Subcutaneous abdominal adipose tissue (tissue), 5 donors: ENCODE measurements around the gene HRK.
A peak's percentile ranks its signal among the peaks of the same experiment; 100 is the strongest.
"Not testable (repeated sequence)": the region's sequence is repeated elsewhere in the genome, so short reads cannot be mapped to it uniquely, and the experiment has no call there.

Source experiments
- H3K27ac ChIP-seq: one replicate; pipeline ENCODE4 v1.7.0; 2013; ENCODE audit warnings: low read depth, mild to moderate bottlenecking, inconsistent platforms, low read length, moderate library complexity
- H3K27me3 ChIP-seq, 5 donors: one replicate each; pipeline ENCODE4 v1.7.0; 2013; ENCODE audit warnings: low read length in 5 of 5, inconsistent platforms in 1 of 5; ENCODE audit not compliant: control insufficient read depth in 5 of 5, insufficient read depth in 4 of 5
- H3K36me3 ChIP-seq, 5 donors: one replicate each; pipeline ENCODE4 v1.7.0; 2013; ENCODE audit warnings: low read length in 5 of 5; ENCODE audit not compliant: control insufficient read depth in 5 of 5, insufficient read depth in 5 of 5
- H3K4me1 ChIP-seq, 5 donors: one replicate each; pipeline ENCODE4 v1.7.0; 2013; ENCODE audit warnings: low read length in 5 of 5, mild to moderate bottlenecking in 3 of 5, moderate library complexity in 1 of 5; ENCODE audit not compliant: control insufficient read depth in 5 of 5, insufficient read depth in 5 of 5
- H3K4me3 ChIP-seq, 5 donors: one replicate each; pipeline ENCODE4 v1.7.0; 2013; ENCODE audit warnings: low read length in 5 of 5, low read depth in 1 of 5
- H3K9ac ChIP-seq, 5 donors: one replicate each; pipeline ENCODE4 v1.7.0; 2013; ENCODE audit warnings: low read length in 5 of 5, mild to moderate bottlenecking in 4 of 5, moderate library complexity in 3 of 5
- H3K9me3 ChIP-seq, 5 donors: one replicate each; pipeline ENCODE4 v1.7.0; 2013; ENCODE audit warnings: low read length in 5 of 5; ENCODE audit not compliant: control insufficient read depth in 5 of 5
- donor health status: healthy.
- donor health status: healthy.
- donor health status: healthy.
- donor health status: healthy.
- donor health status: healthy.

Gene HRK

GRCh38 chr12:116835484-116835883 is 45.8 kb downstream of the HRK start:
- no peaks in the 10 kb centered on the region for H3K9me3 ChIP-seq
- H3K36me3 ChIP-seq = no peaks in the 10 kb centered on the region
- no peak overlapping the region for H3K27ac ChIP-seq
- H3K27me3 ChIP-seq = no peaks in the 10 kb centered on the region
- H3K4me1 ChIP-seq = peaks cover 0 to 17% (median 11%) of the 10 kb centered on the region in 5 donors
- no peak overlapping the region for H3K4me3 ChIP-seq
- no peak overlapping the region for H3K9ac ChIP-seq

GRCh38 chr12:116833474-116833873 is 47.8 kb downstream of the HRK start:
- Histone ChIP-seq H3K27ac (no peak overlapping the region), H3K4me1 (peaks cover 0 to 14% (median 10%) of the 10 kb centered on the region in 5 donors), H3K9ac (no peak overlapping the region), H3K27me3 (no peaks in the 10 kb centered on the region), H3K9me3 (no peaks in the 10 kb centered on the region), H3K4me3 (no peak overlapping the region), H3K36me3 (no peaks in the 10 kb centered on the region)

DNA sequence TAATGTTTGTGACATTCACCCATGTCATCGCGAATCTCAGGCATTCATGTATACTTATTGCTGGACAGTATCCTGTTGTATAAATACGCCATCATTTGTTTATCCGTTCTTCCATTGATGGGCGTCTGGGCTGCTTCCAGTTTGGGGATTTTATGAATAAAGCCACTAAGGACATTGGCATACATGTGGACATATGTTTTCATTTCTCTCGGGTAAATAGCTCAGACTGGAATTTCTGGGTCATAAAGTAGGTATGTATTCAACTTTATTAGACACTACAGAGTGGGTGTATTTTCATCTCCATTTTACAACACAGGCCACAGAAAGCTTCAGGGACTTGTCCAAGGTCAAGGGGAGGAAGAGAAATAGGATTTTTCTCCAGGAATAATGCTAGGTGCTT is 48.9 kb downstream of the HRK start:
- H3K9me3 ChIP-seq = no peaks in the 10 kb centered on the region
- no peaks in the 10 kb centered on the region for H3K27me3 ChIP-seq
- H3K27ac ChIP-seq = no peak overlapping the region

DNA sequence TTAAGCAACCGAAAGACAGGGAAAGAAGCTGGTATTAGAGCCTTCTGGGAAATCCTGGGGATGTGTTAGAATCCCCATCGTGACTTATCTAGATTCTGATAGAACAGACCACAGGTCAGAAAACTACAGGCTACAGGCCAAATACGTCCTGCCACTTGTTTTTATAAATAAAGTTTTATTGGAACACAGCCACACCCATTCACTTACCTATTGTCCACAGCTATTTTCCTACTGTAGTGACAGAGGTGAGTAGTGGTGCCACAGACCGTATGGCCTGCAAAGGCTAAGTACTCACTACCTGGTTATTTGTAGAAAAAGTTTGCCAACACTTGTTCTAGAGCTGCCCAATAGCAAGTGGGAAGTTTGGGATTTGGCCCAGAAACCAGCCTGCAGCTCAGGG is 53.8 kb downstream of the HRK start:
- Histone ChIP-seq H3K4me3 (no peak overlapping the region), H3K36me3 (no peaks in the 10 kb centered on the region), H3K27me3 (no peaks in the 10 kb centered on the region), H3K9ac (no peak overlapping the region), H3K4me1 (no peaks in the 10 kb centered on the region), H3K27ac (no peak overlapping the region), H3K9me3 (peaks cover 0 to 8% (median 5%) of the 10 kb centered on the region in 5 donors)

More for the DNA sequence above, 48.9 kb downstream of the HRK start:
- Histone ChIP-seq H3K36me3 (no peaks in the 10 kb centered on the region), H3K9ac (no peak overlapping the region), H3K4me1 (peaks cover 0 to 7% (median 4%) of the 10 kb centered on the region in 5 donors), H3K4me3 (no peak overlapping the region)

DNA sequence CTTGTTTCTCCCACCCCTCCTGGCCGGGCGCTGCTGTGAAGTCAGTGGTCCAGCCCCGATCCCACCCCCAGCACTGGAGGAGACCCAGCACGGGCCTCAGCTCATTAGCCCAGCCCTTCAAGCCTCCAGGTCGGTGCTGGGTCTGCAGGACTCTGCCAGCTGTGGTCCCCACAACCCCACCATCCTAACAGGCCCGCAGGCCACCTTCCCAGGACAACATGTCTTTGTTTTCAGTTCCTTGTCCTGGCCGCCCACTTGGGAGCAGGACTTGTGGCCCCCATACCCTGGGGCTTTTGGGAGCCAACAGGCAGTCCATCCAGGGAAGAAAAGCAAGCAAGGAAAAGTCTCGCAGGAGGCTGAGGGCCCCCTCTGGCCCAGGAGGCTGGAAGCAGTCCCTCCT is 60.0 kb downstream of the HRK start:
- Histone ChIP-seq H3K4me1 (peaks cover 0 to 16% (median 13%) of the 10 kb centered on the region in 5 donors), H3K9ac (no peak overlapping the region), H3K9me3 (peaks cover 0 to 8% (median 5%) of the 10 kb centered on the region in 5 donors), H3K27ac (no peak overlapping the region), H3K4me3 (no peak overlapping the region), H3K36me3 (no peaks in the 10 kb centered on the region), H3K27me3 (no peaks in the 10 kb centered on the region)

- no peaks in the 10 kb centered on the region for H3K36me3 ChIP-seq
- H3K4me1 ChIP-seq = peaks cover 0 to 16% (median 13%) of the 10 kb centered on the region in 5 donors
- H3K9me3 ChIP-seq = peaks cover 0 to 7% (median 5%) of the 10 kb centered on the region in 5 donors
- H3K9ac ChIP-seq = no peak overlapping the region
- no peak overlapping the region for H3K4me3 ChIP-seq
- no peak overlapping the region for H3K27ac ChIP-seq
- no peaks in the 10 kb centered on the region for H3K27me3 ChIP-seq
Measured at GRCh38 chr12:116820064-116820656, 61.1 kb downstream of the HRK start.

DNA sequence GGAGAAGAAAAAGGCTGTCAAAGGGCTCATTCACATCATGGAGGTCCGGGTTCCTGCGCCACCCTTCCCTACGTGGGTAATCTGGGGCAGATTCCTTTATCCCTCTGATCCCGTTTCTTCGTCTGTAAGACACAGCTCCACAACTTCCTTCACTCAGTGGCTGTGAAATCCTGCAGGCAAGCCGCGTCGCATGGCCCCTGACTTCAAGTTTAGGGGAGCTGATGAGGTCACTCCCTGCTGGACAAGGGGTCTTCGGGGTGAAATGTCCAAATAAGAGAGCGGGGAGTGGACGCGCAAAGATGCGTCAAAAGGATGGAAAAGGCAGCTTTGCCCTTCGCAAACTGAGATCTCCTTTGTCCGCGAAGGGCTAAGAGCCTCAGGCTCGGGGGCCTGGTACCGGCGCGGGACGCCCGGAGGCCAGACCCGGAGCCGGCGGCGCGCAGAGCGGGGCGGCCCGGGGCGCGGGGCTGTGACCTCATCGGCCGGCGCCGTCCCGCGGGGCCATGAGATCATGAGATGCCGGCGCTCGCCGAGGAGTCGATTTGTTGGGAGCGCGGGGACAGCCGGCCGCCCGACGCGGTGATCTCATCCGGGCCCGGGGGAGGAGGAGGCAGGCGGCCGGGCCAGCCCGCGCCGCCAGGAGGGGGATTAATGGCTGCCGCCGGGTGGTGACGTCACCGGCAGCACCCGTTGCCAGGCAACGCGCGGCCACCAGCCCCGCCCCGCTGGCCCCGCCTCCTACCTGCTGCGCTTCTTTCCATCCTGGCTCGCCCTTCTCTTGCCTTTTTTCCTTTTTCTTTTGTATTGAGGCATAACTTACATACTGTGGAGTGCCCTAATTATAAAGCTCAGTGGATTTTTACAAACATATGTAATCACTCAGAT is 62.1 kb downstream of the HRK start:
- Histone ChIP-seq H3K27ac (peak overlapping the region; percentile 94), H3K9me3 (no peaks in the 10 kb centered on the region), H3K4me3 (peak overlapping the region; percentile 83 to 99 (median 95)), H3K9ac (peak overlapping the region; percentile 86 to 100 (median 98)), H3K27me3 (no peaks in the 10 kb centered on the region), H3K36me3 (no peaks in the 10 kb centered on the region), H3K4me1 (peaks cover 0 to 16% (median 13%) of the 10 kb centered on the region in 5 donors)

GRCh38 chr12:116818341-116818856 is 62.8 kb downstream of the HRK start:
- Histone ChIP-seq H3K27me3 (no peaks in the 10 kb centered on the region), H3K4me1 (peaks cover 0 to 16% (median 13%) of the 10 kb centered on the region in 5 donors), H3K9ac (peak overlapping the region; percentile 86 to 100 (median 98))

GRCh38 chr12:116814766-116815165 is 66.5 kb downstream of the HRK start:
- not testable (repeated sequence) for H3K9ac ChIP-seq, H3K4me3 ChIP-seq, H3K27me3 ChIP-seq, H3K27ac ChIP-seq, H3K9me3 ChIP-seq, H3K36me3 ChIP-seq
- peaks cover 0 to 16% (median 13%) of the 10 kb centered on the region in 5 donors for H3K4me1 ChIP-seq

More at GRCh38 chr12:116818341-116818856, 62.8 kb downstream of the HRK start:
- peak overlapping the region; percentile 83 to 99 (median 95) for H3K4me3 ChIP-seq
- no peaks in the 10 kb centered on the region for H3K9me3 ChIP-seq
- peak overlapping the region; percentile 94 for H3K27ac ChIP-seq
- H3K36me3 ChIP-seq = no peaks in the 10 kb centered on the region
